ENCODE measurements around the gene CCDC57.
"Not testable (repeated sequence)": the region's sequence is repeated elsewhere in the genome, so short reads cannot be mapped to it uniquely, and the experiment has no call there.

The CCDC57 gene

DNA sequence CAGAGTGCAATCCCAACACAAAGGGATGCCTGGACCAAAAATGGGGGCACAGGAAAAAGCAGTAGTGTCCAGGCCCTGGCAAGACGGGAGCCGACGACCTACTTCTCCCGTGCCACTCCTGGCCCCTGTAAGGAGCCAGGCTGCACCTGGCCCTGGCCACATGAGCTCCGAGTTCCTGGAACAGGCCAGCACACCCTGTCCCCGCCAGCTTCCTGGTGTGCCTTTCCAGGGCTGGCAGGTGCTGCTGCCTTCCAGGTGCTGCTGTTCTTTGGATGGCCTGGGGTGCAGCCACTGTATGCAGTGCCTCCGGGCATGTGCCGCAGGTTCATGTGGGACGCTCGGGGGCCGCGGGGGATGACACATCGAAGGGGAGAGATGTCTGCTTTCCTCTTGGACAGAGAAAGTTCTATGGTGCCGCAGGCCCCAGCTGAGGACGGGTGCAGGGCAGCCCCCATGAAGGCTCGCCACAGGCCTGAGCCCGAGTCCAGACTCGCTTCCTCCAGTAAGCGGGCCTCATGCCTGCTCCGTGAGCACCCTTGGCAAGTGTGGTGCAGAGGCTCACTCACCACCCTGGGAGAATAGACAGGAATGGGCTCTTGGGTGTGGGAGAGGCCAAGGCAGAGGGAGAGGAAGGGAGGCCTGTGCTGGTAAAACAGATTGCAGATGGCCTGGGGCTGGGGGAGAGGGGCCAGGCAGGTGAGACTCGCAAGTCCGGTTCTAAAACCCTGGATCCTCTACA is 59.9 kb downstream of the CCDC57 start:
- peak; percentile 12 for DNase-seq (ENCODE audit: low spot score)

DNA sequence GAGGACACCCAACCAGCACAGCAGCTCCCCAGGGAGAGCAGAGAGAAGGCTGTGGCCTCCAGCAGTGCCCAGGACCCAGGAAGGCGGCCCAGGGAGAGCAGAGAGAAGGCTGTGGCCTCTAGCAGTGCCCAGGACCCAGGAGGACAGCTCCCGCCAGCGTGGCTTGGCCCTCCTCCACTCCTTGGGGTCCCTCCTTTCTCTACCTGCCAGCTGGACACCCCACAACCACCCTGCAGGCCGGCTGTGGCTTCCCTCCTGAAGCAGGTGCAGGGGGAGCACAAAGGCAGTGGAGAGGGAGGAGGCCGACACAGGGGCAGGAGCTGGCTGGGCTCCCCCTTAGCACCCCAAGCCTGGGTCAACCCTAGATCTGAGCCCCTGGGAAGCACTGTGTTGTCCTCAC is 60.5 kb downstream of the CCDC57 start:
- peak; percentile 6 for DNase-seq (ENCODE audit: low spot score)

DNA sequence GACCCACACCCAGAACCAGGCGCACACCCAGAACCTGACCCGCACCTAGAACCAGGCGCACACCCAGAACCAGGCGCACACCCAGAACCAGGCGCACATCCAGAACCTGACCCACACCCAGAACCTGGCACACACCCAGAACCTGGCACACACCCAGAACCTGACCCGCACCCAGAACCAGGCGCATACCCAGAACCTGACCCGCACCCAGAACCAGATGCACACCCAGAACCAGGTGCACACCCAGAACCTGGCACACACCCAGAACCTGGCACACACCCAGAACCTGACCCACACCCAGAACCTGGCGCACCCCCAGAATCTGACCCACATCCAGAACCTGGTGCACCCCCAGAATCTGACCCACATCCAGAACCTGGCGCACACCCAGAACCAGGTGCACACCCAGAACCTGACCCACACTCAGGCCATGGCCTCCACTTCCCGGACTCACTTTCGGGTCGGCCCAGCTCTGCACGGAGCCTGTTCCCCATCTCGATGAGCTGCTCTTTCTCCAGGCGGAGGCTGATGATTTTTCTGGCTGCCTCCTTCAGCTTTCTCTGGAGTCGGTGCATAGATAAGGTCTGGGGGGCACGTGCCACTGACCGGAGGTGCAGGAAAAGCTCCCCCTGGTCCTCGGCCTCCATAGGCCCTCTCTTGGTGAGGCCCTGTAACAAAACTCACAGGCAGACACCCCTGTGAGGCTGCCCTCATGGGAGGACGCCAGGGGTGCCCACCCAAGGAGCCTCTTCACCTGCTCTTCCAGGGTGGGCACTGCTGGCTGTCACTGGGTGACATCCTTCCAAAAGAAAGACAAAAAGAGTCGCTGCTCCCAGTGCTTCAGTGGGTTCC is 61.3 kb downstream of the CCDC57 start:
- DNase-seq (ENCODE audit: low spot score) = peak; percentile 9

DNA sequence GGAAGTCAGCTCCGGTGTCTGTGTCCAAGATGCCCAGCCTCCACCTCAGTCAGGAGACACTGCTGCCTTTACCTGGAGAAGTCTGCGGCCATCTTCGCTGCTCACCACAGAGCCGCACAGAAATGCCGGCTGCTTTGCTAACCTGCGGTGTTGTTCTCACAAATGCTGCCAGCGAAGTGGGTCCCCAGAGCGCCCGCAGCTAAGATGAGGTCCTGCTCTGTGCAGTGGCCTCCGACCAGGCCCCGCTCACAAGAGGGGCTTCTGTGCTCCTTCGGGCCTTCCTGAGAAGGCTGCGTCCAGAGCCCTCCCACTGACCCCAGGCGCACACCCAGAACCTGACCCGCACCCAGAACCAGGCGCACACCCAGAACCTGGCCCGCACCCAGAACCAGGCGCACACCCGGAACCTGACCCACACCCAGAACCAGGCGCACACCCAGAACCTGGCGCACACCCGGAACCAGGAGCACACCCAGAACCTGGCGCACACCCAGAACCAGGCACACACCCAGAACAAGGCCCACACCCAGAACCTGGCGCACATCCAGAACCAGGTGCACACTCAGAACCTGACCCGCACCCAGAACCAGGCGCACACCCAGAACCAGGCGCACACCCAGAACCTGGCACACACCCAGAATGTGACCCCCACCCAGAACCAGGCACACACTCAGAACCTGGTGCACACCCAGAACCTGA is 63.1 kb downstream of the CCDC57 start:
- DNase-seq (ENCODE audit: low spot score) = no peak

DNA sequence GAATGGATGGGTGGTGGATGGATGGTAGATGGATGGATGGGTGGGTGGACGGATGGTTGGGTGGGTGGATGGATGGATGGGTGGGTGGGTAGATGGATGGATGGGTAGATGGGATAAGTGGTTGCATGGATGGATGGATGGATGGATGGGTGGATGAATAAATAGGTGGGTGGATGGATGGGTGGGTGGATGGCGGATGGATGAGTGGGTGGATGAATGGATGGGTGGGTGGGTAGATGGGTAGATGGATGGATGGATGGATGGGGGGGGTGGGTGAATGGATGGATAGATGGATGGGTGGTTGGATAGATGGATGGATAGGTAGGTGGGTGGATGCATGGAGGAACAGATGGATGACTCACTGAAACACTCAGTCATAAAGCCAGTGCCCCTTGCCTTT is 63.6 kb downstream of the CCDC57 start:
- DNase-seq (ENCODE audit: low spot score) = no peak

DNA sequence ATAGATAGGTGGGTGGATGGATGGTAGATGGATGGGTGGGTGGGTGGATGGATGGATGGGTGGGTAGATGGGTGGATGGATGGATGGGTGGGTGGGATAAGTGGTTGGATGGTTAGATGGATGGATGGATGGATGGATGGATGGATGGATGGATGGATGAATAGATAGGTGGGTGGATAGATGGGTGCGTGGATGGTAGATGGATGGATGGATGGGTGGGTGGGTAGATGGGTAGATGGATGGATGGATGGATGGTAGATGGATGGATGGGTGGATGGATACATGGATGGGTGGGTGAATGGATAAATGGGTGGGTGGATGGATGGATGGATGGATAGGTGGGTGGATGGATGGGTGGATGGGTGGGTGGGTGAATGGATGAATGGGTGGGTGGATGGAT is 64.6 kb downstream of the CCDC57 start:
- DNase-seq (ENCODE audit: low spot score) = no peak

DNA sequence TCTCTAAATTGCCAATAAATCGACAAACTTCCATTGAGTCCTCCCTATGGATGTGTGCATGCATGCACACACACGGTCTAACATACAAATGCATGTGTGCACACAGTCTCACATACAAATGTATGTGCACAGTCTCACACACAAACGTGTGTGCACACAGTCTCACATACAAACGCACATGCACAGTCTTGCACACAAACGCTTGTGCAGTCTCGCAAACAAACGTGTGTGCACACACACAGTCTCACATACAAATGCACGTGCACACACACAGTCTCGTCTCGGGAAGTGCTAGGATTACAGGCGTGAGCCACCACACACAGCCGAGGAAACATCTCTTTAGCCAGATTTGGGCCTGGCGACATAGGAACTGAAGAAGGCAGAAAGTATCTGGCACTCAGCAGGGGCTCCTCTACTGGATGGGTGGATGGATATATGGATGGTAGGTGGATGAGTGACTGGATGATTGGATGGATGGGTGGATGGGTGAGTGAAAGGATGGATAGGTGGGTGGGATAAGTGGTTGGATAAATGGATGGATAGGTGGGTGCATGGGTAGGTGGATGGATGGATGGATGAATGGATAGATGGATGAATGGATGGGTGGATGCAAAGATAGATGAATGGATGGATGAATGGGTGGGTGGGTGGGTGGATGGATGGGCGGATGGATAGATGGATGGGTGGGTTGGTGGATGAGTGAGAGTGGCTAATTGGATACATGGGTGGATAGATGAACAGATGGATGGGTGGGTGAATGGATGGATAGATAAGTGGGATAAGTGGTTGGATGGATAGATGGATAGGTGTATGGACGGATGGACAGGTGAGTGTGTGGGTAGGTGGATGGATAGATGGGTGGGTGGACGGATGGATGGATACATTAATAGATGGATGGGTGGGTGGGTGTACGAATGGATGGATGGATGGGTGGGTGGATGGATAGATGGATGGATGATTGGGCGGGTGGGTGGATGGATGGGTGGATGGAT is 65.7 kb downstream of the CCDC57 start:
- DNase-seq (ENCODE audit: low spot score) = no peak

DNA sequence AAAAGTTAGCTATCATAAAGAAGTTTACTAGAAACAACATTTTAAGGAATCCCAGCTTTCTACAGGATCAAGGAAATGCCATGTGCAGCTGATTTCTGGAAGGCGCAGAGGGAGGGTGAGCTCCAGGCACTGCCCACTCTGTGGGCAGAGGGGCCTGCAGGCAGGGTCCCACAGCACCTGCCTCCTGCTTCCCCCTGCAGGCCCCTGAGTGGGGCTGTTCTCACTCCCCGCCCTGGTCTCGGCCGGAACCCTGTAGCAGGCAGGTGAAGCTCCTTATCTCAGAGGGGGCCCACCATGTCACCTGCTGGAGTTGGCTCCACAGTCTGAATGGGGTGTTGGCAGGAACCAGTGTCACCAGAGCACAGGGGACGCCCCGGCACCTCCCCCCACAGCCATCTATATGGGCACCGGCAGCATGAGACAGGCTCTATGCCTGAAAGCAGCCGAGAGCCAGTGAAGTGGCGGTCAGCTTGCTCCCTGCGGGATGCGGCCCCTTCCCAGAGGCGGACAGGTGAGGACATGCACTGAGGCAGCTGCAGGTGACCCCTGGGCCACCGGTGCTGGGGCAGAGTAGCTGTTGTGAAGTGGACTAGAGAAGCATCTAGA is 67.0 kb downstream of the CCDC57 start:
- DNase-seq (ENCODE audit: low spot score) = no peak

DNA sequence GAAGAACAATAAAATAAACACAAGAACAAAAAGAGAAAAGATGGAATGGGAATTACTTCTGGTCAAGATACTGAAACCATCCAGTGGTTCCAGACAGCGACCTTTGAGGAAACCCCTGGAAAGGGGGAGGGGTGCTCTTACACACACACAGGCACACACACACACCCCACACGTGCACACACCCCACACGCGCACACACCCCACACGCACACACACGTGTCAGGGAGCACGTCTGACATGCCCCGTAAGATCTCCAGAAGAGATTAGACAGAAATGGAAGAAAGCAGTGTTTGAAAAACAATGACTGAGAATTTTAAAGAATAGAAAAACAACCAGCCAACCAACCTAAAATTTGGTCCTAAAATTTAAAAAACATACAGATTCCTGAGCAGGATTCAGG is 69.3 kb downstream of the CCDC57 start:
- DNase-seq (ENCODE audit: low spot score) = no peak

DNA sequence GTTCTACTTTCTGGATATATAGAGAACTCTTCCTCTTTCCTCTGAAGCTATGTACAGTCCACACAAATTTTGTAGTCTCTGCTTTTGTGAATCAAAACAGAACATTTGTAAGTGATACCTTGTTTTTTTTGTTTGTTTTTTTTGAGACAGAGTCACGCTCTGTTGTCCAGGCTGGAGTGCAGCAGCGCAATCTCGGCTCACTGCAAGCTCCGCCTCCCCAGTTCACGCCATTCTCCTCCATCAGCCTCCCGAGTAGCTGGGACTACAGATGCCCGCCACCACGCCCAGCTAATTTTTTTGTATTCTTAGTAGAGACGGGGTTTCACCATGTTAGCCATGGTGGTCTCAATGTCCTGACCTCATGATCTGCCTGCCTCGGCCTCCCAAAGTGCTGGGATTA is 72.7 kb downstream of the CCDC57 start:
- not testable (repeated sequence) for DNase-seq (ENCODE audit: low spot score)

DNA sequence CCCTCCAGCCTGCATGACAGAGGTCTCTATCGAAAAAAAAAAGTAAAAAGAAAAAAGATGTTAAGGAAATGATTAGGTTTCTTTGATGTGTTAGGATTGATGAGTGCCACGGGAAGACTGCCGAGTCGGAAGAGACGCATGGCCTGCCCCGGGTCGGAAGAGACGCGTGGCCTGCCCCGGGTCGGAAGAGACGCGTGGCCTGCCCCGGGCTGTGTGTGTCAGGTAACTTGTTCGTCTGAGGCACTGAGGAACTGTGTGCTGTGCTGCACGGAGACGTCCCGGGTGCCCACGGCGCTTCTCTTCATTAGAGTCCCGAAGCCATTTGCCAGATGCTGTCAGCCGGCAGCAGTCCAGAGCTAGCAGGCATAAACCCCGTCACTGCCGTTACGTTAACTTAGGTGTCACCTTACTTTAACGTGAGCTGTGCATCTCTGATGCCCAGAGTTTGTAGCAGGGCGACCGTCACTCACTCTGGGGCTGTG is 74.1 kb downstream of the CCDC57 start:
- no peak for DNase-seq (ENCODE audit: low spot score)

DNA sequence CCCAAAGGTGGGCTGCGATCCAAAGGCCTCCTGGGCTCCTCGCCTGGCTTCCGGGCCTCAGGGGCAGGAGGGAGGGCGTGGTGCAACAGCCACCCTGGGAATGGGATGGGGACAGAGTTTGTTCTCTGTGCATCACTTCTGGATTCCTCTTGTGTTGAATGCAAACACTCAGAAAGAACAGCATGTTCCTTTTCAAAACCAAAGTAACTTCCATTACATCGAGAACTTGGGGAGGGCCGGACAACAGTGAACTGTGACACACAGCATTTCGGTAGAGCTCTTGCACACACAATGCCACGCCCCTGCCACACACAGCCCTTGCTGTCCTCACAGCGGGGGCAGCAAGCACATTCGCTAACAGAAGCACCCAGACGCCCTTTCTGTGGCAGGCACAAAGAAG is 78.5 kb downstream of the CCDC57 start:
- DNase-seq (ENCODE audit: low spot score) = no peak

DNA sequence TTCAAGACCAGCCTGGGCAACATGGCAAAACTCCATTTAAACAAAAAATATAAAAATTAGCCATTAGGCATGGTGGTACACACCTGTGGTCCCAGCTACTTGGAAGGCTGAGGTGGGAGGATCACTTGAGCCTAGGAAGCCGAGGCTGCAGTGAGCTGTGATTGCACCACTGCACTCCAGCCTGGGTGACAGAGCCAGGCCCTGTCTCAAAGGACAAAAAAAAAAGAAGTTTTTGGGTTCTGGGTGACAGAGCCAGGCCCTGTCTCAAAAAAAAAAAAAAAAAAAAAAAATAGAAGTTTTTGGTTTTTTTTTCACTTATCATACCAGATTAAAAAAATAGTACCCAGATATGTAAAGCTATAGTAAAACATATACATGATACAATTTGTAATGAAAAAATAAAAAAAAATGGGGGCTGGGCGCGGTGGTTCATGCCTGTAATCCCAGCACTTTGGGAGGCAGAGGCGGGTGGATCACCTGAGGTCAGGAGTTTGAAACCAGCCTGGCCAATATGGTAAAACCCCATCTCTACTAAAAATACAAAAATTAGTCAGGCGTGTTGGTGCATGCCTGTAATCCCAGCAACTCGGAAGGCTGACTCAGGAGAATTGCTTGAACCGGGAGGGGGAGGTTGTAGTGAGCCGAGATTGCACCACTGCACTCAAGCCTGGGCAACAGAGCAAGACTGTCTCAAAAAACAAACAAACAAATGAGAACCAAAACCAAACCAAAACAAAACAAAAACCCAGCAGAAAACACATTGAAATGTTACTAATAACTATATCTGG is 79.3 kb downstream of the CCDC57 start:
- DNase-seq (ENCODE audit: low spot score) = not testable (repeated sequence)

DNA sequence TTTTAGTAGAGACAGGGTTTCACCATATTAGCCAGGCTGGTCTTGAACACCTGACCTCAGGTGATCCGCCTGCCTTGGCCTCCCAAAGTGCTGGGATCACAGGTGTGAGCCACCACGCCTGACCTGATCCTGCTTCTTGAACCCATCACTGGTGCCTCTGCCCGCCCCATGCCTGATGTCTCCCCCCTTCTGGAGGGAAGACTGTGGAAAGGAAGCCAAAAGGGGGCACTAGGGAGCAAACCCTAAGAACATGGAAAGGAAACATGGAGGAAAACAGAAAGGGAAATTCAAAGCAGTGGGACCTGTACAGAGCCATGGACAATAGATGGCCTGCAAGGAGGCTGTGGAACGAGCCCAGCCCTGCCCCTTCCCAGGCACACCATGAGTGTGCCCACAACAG is 83.5 kb downstream of the CCDC57 start:
- no peak for DNase-seq (ENCODE audit: low spot score)

DNA sequence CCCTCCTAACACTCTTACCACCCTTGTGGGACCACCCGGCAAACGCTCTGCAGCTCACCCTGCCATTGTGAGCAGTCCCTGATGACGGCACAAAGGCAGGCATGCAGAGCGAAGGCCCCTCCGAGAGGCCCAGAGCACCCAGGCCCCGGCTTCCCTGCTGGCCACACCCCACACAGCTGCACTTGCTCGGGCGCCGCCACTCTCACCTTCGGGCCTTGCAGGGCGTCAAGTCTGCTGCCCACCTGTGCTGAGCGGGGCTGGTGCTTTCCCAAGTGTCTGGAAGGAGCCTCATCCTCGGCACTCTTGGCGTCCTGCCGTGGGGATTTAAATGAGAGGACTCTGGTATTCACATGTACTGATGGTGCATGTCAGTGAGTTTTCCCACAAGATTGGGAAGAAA is 84.4 kb downstream of the CCDC57 start:
- DNase-seq (ENCODE audit: low spot score) = no peak

DNA sequence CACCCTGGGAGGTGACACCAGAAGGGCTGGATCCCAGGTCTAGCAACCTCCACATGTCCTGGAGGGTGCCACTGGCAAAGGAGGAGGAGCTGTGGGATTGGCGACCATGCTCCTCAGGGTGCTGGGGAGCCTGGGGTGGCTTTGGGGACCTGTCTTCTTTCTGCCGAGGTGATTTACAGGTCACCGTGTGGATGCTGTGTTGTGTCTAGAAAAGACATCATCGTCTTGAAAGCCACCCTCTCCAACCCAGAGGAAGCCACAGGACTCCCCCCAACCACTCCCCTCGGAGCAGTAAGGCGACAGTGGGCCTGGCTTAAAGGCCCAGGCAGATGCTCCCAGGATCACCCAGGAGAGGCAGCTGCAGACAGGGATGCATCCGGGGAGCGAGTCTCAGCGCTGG is 84.9 kb downstream of the CCDC57 start:
- no peak for DNase-seq (ENCODE audit: low spot score)

DNA sequence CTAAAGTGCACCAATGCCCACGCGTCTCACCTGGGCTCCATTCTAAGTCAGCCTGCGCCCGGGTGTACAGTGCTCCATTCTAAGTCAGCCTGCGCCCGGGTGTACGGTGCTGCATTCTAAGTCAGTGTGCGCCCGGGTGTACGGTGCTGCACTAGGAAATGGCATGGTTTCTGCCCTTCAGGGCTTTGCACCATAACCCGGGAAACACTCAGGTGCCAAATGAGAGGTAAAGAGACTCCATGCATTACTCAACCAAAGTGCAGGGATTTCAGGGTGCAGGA is 85.4 kb downstream of the CCDC57 start:
- DNase-seq (ENCODE audit: low spot score) = no peak

DNA sequence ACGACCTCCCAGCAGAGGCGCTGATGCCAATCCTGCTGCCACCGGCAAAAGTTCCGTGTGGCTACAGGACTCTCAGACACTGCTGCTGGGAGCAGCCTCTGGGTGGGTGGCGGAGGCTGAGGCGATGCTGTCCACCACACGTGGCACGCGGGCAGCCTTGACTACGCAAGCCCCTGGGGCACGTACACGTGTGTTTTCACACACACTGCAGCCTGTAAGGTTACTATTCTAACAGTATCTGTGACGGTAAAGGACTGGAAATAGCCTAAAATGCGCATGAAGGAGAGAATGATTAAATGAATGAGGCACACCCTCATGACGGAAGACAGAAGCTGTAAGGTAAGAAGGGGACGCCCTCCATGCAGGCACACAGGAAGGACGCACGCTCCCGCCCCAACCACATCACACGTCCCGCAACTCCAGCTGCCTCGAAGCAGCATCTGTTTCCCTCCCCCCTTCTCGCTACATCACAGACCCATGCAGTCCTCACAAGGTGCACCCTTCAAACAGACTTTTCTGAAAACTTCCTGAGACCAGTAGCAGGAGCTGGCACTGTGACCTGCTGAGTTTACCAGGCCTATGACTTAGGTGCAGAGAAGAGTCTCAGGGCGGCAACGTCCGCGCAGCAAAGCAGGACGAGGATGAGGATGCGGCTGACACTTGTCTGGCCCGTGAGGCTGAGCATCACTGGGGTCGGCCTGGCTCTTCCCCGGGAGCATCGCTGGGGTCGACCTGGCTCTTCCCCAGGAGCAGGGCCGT is 85.9 kb downstream of the CCDC57 start:
- DNase-seq (ENCODE audit: low spot score) = no peak

DNA sequence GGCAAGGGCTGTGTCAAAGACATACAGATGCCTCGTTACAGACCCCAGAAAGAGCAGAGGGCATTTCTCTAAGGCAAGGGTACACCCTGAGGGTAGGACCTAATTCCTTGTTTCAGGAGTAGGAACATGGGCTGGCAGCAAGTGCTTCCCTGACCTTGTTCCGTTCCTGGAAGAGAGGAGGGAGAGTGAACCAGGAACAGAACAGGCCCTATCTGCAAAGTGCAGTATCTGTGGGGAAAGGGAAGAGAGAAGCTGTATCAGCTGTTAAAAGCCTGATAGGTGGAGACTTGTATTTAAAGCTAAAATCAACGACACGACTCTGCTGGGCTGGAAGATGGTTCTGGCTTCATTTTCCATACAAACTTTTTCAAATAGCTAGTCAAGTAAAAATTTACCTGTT is 88.5 kb downstream of the CCDC57 start:
- no peak for DNase-seq (ENCODE audit: low spot score)

Measured in iPS-NIHi11 (cell line).